A549 (cell line): ENCODE results near the gene OXLD1.

Experiments used
- CHD4 ChIP-seq: fragments of 200-600 bp; sonication (generic); IDR thresholded peaks from 2 replicates; pipeline ENCODE4 v1.6.1; 2016; ENCODE audit warnings: antibody characterized with exemption, mild to moderate bottlenecking, borderline replicate concordance
- CTCF ChIP-seq: fragments of >200 bp; sonication (Bioruptor Twin); formaldehyde crosslinking; IDR thresholded peaks from 3 replicates; pipeline ENCODE4 v1.5.1; 2016
- EP300 ChIP-seq, 2 experiments: fragments of >200 bp; sonication (Bioruptor Twin); formaldehyde crosslinking; IDR thresholded peaks; 2 replicates in 1 of 2; 3 replicates in 1 of 2; pipeline ENCODE4 v1.6.1; 2016 to 2017
- GATA3 ChIP-seq: IDR thresholded peaks from 2 replicates; pipeline ENCODE4 v1.6.1; 2012; ENCODE audit warnings: borderline replicate concordance
- HMGXB4 ChIP-seq: fragments of 250-450 bp; sonication (Bioruptor Pico); IDR thresholded peaks from 2 replicates; pipeline ENCODE4 v1.5.0; 2021; ENCODE audit warnings: mild to moderate bottlenecking, moderate library complexity, borderline replicate concordance
- HOXA7 ChIP-seq: fragments of 250-450 bp; sonication (Bioruptor Pico); IDR thresholded peaks from 2 replicates; pipeline ENCODE4 v1.5.0; 2020; ENCODE audit warnings: mild to moderate bottlenecking, moderate library complexity
- POLR2A ChIP-seq: IDR thresholded peaks from 2 replicates; pipeline ENCODE4 v1.6.1; 2012; ENCODE audit warnings: mild to moderate bottlenecking, low read length
- RAD21 ChIP-seq, 2 experiments: fragments of >200 bp in 1 of 2; sonication (Bioruptor Twin) in 1 of 2; formaldehyde crosslinking in 1 of 2; IDR thresholded peaks in 1 of 2; conservative IDR thresholded peaks in 1 of 2; 2 replicates in 1 of 2; 3 replicates in 1 of 2; pipeline ENCODE4 v1.6.1; 2012 to 2018; ENCODE audit warnings: inconsistent platforms in 1 of 2
- REST ChIP-seq: fragments of 200-600 bp; sonication (generic); IDR thresholded peaks from 2 replicates; pipeline ENCODE4 v1.6.1; 2016; ENCODE audit warnings: antibody characterized with exemption, mild to moderate bottlenecking, moderate library complexity
- RFX5 ChIP-seq: fragments of 450-650 bp; IDR thresholded peaks from 2 replicates; pipeline ENCODE4 v1.7.1; 2014; ENCODE audit warnings: antibody characterized with exemption, mild to moderate bottlenecking, moderate library complexity
- SMC3 ChIP-seq: fragments of >200 bp; sonication (Bioruptor Twin); formaldehyde crosslinking; IDR thresholded peaks from 3 replicates; pipeline ENCODE4 v1.6.1; 2018; ENCODE audit warnings: inconsistent platforms
- ZNF302 ChIP-seq: fragments of 250-450 bp; sonication (Bioruptor Pico); IDR thresholded peaks from 2 replicates; pipeline ENCODE4 v1.9.0; 2021; ENCODE audit warnings: inconsistent platforms, mild to moderate bottlenecking, moderate library complexity
- ZSCAN20 ChIP-seq: fragments of 250-450 bp; sonication (Bioruptor Pico); IDR thresholded peaks from 2 replicates; pipeline ENCODE4 v1.8.0; 2022; ENCODE audit warnings: mild to moderate bottlenecking, moderate library complexity

- no peak for TF ChIP-seq EP300 (IDR thresholded peaks at IDR 0.05)
- no peak for TF ChIP-seq POLR2A
- TF ChIP-seq HOXA7 (CRISPR knock-in tag): no peak
- no peak for TF ChIP-seq HMGXB4
- TF ChIP-seq CTCF: no peak
- TF ChIP-seq ZNF302 (CRISPR knock-in tag): no peak
- TF ChIP-seq ZSCAN20 (CRISPR knock-in tag): no peak
- no peak for TF ChIP-seq GATA3
- no peak for TF ChIP-seq REST
- no peak for TF ChIP-seq SMC3
- no peak for TF ChIP-seq CHD4
- TF ChIP-seq RFX5: no peak
- TF ChIP-seq RAD21 (conservative IDR thresholded peaks at IDR 0.05 in 1 of 2, IDR thresholded peaks at IDR 0.05 in 1 of 2): no peak
Observed at GRCh38 chr17:81635431-81635830, 31.0 kb downstream of the OXLD1 start.
